Measurements from ENCODE around the gene PCDHB13. TPM values are rescaled to one million over a fixed set of nuclear protein-coding genes. Genes with fewer than 3 reads are reported as not detected.
"Not testable (repeated sequence)": the region's sequence is repeated elsewhere in the genome, so short reads cannot be mapped to it uniquely, and the experiment has no call there.

The PCDHB13 gene
- total RNA-seq, 1 experiment from 2014 or later: 0.40 TPM

DNA sequence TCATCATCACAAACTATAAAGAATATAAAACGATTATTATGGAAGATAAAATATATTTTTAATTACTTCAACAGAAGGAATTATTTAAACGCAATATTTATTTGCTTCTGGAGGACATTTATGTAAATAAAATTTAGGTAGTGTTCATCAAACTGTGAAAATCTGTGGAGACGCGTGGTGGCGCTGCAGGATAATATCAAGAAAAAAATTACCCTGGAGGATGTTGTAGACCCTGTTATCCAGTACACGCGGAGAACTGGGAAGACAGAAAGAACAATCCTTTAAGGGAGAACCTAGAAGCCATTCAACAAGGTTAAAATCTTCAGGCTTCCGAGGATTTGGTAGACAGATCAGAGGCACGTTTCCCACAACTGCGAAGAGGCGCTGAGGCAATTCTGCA is 5.2 kb upstream of the PCDHB13 start, which contains the start of gene PCDHB12:
Gene PCDHB12 (plus strand): TSS at position 242 of the 400 bp plus-strand sequence. CDS start 189 bp downstream, outside the sequence.
- POLR2A ChIA-PET (ENCODE audit: unreplicated experiment): no interaction called here
- H3K4me3 ChIP-seq (ENCODE audit: low read length): no peak within 1 kb of the TSS

DNA sequence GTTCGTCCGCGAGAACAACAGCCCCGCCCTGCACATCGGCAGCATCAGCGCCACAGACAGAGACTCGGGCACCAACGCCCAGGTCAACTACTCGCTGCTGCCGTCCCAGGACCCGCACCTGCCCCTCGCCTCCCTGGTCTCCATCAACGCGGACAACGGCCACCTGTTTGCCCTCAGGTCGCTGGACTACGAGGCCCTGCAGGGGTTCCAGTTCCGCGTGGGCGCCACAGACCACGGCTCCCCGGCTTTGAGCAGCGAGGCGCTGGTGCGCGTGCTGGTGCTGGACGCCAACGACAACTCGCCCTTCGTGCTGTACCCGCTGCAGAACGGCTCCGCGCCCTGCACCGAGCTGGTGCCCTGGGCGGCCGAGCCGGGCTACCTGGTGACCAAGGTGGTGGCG is 3.4 kb upstream of the PCDHB13 start:
- H3K4me2 ChIP-seq (ENCODE audit: low read length); H3K36me3 ChIP-seq (ENCODE audit: low read depth, low read length); DNase-seq; H3K9ac ChIP-seq (ENCODE audit: low read length); CTCF ChIA-PET; H3K27ac ChIP-seq (ENCODE audit: low read length); H2AFZ ChIP-seq (ENCODE audit: low read length); ATAC-seq; POLR2A ChIA-PET (ENCODE audit: unreplicated experiment); H3K79me2 ChIP-seq (ENCODE audit: low read length); H3K9me2 ChIP-seq (replicated peaks; ENCODE audit: low read length); intact Hi-C loops (cut with micrococcal nuclease); BruUV-seq (replicated peaks); H3K9me3 ChIP-seq (ENCODE audit: low read length); H3K4me1 ChIP-seq (ENCODE audit: insufficient read depth, low read length); H3K4me3 ChIP-seq (ENCODE audit: low read length); H3K27me3 ChIP-seq (ENCODE audit: low read length); H4K20me1 ChIP-seq (ENCODE audit: low read length); H3F3A ChIP-seq (ENCODE audit: low read length, unreplicated experiment): not testable (repeated sequence)

More for the DNA sequence above, 5.2 kb upstream of the PCDHB13 start, which contains the start of gene PCDHB12:
- no peak for TF ChIP-seq EZH2 (IDR thresholded peaks at IDR 0.05; ENCODE audit: low read length, unreplicated experiment)
- TF ChIP-seq, protein P1, sequence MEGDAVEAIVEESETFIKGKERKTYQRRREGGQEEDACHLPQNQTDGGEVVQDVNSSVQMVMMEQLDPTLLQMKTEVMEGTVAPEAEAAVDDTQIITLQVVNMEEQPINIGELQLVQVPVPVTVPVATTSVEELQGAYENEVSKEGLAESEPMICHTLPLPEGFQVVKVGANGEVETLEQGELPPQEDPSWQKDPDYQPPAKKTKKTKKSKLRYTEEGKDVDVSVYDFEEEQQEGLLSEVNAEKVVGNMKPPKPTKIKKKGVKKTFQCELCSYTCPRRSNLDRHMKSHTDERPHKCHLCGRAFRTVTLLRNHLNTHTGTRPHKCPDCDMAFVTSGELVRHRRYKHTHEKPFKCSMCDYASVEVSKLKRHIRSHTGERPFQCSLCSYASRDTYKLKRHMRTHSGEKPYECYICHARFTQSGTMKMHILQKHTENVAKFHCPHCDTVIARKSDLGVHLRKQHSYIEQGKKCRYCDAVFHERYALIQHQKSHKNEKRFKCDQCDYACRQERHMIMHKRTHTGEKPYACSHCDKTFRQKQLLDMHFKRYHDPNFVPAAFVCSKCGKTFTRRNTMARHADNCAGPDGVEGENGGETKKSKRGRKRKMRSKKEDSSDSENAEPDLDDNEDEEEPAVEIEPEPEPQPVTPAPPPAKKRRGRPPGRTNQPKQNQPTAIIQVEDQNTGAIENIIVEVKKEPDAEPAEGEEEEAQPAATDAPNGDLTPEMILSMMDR (conservative IDR thresholded peaks at IDR 0.05; ENCODE audit: low read depth, low read length): peak; percentile 28; the same call in 1 of the 2 replicates
- no peak for TF ChIP-seq EZH2phosphoT487 (IDR thresholded peaks at IDR 0.05; ENCODE audit: borderline replicate concordance, low read length)
- no peak within 1 kb of the TSS for H3K4me2 ChIP-seq (ENCODE audit: low read length)
- CTCF ChIA-PET: no interaction called here
- no TSS peak for BruUV-seq (replicated peaks)
- no peaks in the 10 kb centered on the region for H3K36me3 ChIP-seq (ENCODE audit: low read depth, low read length)
- no peaks in the 10 kb centered on the region for H3K9me3 ChIP-seq (ENCODE audit: low read length)
- H3F3A ChIP-seq (ENCODE audit: low read length, unreplicated experiment): no peaks in the 10 kb centered on the region
- DNase-seq (peak; percentile 20), ATAC-seq (no peak)
- no peaks in the 10 kb centered on the region for H3K27me3 ChIP-seq (ENCODE audit: low read length)
- peak within 1 kb of the TSS; percentile 42; the same call in 1 of the 2 replicates for H2AFZ ChIP-seq (ENCODE audit: low read length)
- no peaks in the 10 kb centered on the region for H3K9me2 ChIP-seq (replicated peaks; ENCODE audit: low read length)
- no peaks in the 10 kb centered on the region for H4K20me1 ChIP-seq (ENCODE audit: low read length)
- H3K79me2 ChIP-seq (ENCODE audit: low read length): no peaks in the 10 kb centered on the region
- intact Hi-C loops (cut with micrococcal nuclease): no loop called here
- no peak within 1 kb of the TSS for H3K9ac ChIP-seq (ENCODE audit: low read length)
- H3K4me1 ChIP-seq (ENCODE audit: insufficient read depth, low read length): no peaks in the 10 kb centered on the region
- no peak within 1 kb of the TSS for H3K27ac ChIP-seq (ENCODE audit: low read length)

DNA sequence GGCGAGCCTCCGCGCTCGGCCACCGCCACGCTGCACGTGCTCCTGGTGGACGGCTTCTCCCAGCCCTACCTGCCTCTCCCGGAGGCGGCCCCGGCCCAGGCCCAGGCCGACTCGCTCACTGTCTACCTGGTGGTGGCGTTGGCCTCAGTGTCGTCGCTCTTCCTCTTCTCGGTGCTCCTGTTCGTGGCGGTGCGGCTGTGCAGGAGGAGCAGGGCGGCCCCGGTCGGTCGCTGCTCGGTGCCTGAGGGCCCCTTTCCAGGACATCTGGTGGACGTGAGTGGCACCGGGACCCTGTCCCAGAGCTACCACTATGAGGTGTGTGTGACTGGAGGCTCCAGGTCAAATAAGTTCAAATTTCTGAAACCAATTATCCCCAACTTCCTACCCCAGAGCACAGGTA is 2.9 kb upstream of the PCDHB13 start:
- H3K4me2 ChIP-seq (ENCODE audit: low read length); BruUV-seq (replicated peaks); H3K36me3 ChIP-seq (ENCODE audit: low read depth, low read length); H3K27me3 ChIP-seq (ENCODE audit: low read length); H3K27ac ChIP-seq (ENCODE audit: low read length); H3K9me2 ChIP-seq (replicated peaks; ENCODE audit: low read length); H4K20me1 ChIP-seq (ENCODE audit: low read length); H3K9me3 ChIP-seq (ENCODE audit: low read length); POLR2A ChIA-PET (ENCODE audit: unreplicated experiment); CTCF ChIA-PET; H2AFZ ChIP-seq (ENCODE audit: low read length); intact Hi-C loops (cut with micrococcal nuclease); DNase-seq; H3K4me3 ChIP-seq (ENCODE audit: low read length); H3K9ac ChIP-seq (ENCODE audit: low read length); H3K79me2 ChIP-seq (ENCODE audit: low read length); H3F3A ChIP-seq (ENCODE audit: low read length, unreplicated experiment); ATAC-seq; H3K4me1 ChIP-seq (ENCODE audit: insufficient read depth, low read length): not testable (repeated sequence)

DNA sequence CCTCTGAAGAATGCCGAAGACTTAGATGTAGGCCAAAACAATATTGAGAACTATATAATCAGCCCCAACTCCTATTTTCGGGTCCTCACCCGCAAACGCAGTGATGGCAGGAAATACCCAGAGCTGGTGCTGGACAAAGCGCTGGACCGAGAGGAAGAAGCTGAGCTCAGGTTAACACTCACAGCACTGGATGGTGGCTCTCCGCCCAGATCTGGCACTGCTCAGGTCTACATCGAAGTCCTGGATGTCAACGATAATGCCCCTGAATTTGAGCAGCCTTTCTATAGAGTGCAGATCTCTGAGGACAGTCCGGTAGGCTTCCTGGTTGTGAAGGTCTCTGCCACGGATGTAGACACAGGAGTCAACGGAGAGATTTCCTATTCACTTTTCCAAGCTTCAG is 864 bp downstream of the PCDHB13 start:
- H3K36me3 ChIP-seq (ENCODE audit: low read depth, low read length); H3K9me2 ChIP-seq (replicated peaks; ENCODE audit: low read length); H4K20me1 ChIP-seq (ENCODE audit: low read length); H3K27ac ChIP-seq (ENCODE audit: low read length); POLR2A ChIA-PET (ENCODE audit: unreplicated experiment); H3K4me2 ChIP-seq (ENCODE audit: low read length); H3K4me1 ChIP-seq (ENCODE audit: insufficient read depth, low read length); H3F3A ChIP-seq (ENCODE audit: low read length, unreplicated experiment); H3K79me2 ChIP-seq (ENCODE audit: low read length); H2AFZ ChIP-seq (ENCODE audit: low read length); H3K9me3 ChIP-seq (ENCODE audit: low read length); H3K27me3 ChIP-seq (ENCODE audit: low read length); H3K9ac ChIP-seq (ENCODE audit: low read length); ATAC-seq; H3K4me3 ChIP-seq (ENCODE audit: low read length); DNase-seq; BruUV-seq (replicated peaks); CTCF ChIA-PET; intact Hi-C loops (cut with micrococcal nuclease): not testable (repeated sequence)

DNA sequence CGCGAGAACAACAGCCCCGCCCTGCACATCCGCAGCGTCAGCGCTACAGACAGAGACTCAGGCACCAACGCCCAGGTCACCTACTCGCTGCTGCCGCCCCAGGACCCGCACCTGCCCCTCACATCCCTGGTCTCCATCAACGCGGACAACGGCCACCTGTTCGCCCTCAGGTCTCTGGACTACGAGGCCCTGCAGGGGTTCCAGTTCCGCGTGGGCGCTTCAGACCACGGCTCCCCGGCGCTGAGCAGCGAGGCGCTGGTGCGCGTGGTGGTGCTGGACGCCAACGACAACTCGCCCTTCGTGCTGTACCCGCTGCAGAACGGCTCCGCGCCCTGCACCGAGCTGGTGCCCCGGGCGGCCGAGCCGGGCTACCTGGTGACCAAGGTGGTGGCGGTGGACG is 1.8 kb downstream of the PCDHB13 start:
- H2AFZ ChIP-seq (ENCODE audit: low read length); DNase-seq; H3F3A ChIP-seq (ENCODE audit: low read length, unreplicated experiment); ATAC-seq; H3K36me3 ChIP-seq (ENCODE audit: low read depth, low read length); H3K79me2 ChIP-seq (ENCODE audit: low read length); H3K9me2 ChIP-seq (replicated peaks; ENCODE audit: low read length); H3K9ac ChIP-seq (ENCODE audit: low read length); H3K27me3 ChIP-seq (ENCODE audit: low read length); H3K27ac ChIP-seq (ENCODE audit: low read length); H3K4me1 ChIP-seq (ENCODE audit: insufficient read depth, low read length); intact Hi-C loops (cut with micrococcal nuclease); H3K4me2 ChIP-seq (ENCODE audit: low read length); H3K4me3 ChIP-seq (ENCODE audit: low read length); BruUV-seq (replicated peaks); H4K20me1 ChIP-seq (ENCODE audit: low read length); H3K9me3 ChIP-seq (ENCODE audit: low read length); CTCF ChIA-PET; POLR2A ChIA-PET (ENCODE audit: unreplicated experiment): not testable (repeated sequence)

DNA sequence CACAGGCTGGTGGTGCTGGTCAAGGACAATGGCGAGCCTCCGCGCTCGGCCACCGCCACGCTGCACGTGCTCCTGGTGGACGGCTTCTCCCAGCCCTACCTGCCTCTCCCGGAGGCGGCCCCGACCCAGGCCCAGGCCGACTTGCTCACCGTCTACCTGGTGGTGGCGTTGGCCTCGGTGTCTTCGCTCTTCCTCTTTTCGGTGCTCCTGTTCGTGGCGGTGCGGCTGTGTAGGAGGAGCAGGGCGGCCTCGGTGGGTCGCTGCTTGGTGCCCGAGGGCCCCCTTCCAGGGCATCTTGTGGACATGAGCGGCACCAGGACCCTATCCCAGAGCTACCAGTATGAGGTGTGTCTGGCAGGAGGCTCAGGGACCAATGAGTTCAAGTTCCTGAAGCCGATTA is 2.3 kb downstream of the PCDHB13 start:
- H3F3A ChIP-seq (ENCODE audit: low read length, unreplicated experiment); H3K9ac ChIP-seq (ENCODE audit: low read length); intact Hi-C loops (cut with micrococcal nuclease); DNase-seq; ATAC-seq; H4K20me1 ChIP-seq (ENCODE audit: low read length); BruUV-seq (replicated peaks); H3K9me2 ChIP-seq (replicated peaks; ENCODE audit: low read length); H3K4me3 ChIP-seq (ENCODE audit: low read length); H3K9me3 ChIP-seq (ENCODE audit: low read length); H3K4me2 ChIP-seq (ENCODE audit: low read length); CTCF ChIA-PET; H2AFZ ChIP-seq (ENCODE audit: low read length); H3K4me1 ChIP-seq (ENCODE audit: insufficient read depth, low read length); H3K36me3 ChIP-seq (ENCODE audit: low read depth, low read length); H3K27ac ChIP-seq (ENCODE audit: low read length); POLR2A ChIA-PET (ENCODE audit: unreplicated experiment); H3K27me3 ChIP-seq (ENCODE audit: low read length); H3K79me2 ChIP-seq (ENCODE audit: low read length): not testable (repeated sequence)
